Measurements from ENCODE around the gene NOL11. TPM values are rescaled to one million over a fixed set of nuclear protein-coding genes. Genes with fewer than 3 reads are reported as not detected.

NOL11 gene
- total RNA-seq, 1 experiment from 2014 or later: 38.2 TPM

- H3K27me3 ChIP-seq (ENCODE audit: insufficient read depth, low read depth): no peaks in the 10 kb centered on the region
- no peak overlapping the region for H2AFZ ChIP-seq
- no peaks in the 10 kb centered on the region for H3K9me3 ChIP-seq (ENCODE audit: insufficient read depth, low read depth)
- no peaks in the 10 kb centered on the region for H4K20me1 ChIP-seq (ENCODE audit: insufficient read depth)
- H3F3A ChIP-seq (ENCODE audit: insufficient read depth, low read depth): no peaks in the 10 kb centered on the region
- H3K9me2 ChIP-seq (ENCODE audit: insufficient read depth): no peaks in the 10 kb centered on the region
- BruUV-seq (replicated peaks): no TSS peak
- no peaks in the 10 kb centered on the region for H3K36me3 ChIP-seq (ENCODE audit: low read depth)
- DNase-seq: peak; percentile 44 to 85
- no peaks in the 10 kb centered on the region for H3K79me2 ChIP-seq (ENCODE audit: low read depth)
- ChIA-PET POLR2A (ENCODE audit: unreplicated experiment) (no interaction called here), CTCF (no interaction called here)
- H3K27ac ChIP-seq: 0 out of 2 replicates have a peak overlapping the region, but pooled peaks have one; percentile 11
- H3K4me3 ChIP-seq: no peak overlapping the region
- intact Hi-C loops (cut with micrococcal nuclease; ENCODE audit: unreplicated experiment): loop anchor here (5.0 kb wide), 1 partner anchor 35 kb away; no protein-coding TSS in a partner anchor
- 0 out of 2 replicates have a peak overlapping the region, but pooled peaks have one; percentile 0 for H3K4me2 ChIP-seq
- H3K4me1 ChIP-seq (replicated peaks; ENCODE audit: insufficient read depth): peaks cover 17% of the 10 kb centered on the region; the same call in 1 of the 2 replicates
- TF ChIP-seq CTCF (conservative IDR thresholded peaks at IDR 0.05) (no peak), EZH2 (IDR thresholded peaks at IDR 0.05; ENCODE audit: low read depth) (no peak)
Measured at GRCh38 chr17:67672592-67673335, 45.0 kb upstream of the NOL11 start.

- no peaks in the 10 kb centered on the region for H3K79me2 ChIP-seq (ENCODE audit: low read depth)
- H3K27ac ChIP-seq: no peak overlapping the region
- no peak overlapping the region for H3K4me3 ChIP-seq
- H3K4me1 ChIP-seq (replicated peaks; ENCODE audit: insufficient read depth): peaks cover 17% of the 10 kb centered on the region; the same call in 1 of the 2 replicates
- no peak overlapping the region for H3K4me2 ChIP-seq
- no peaks in the 10 kb centered on the region for H3F3A ChIP-seq (ENCODE audit: insufficient read depth, low read depth)
- no peaks in the 10 kb centered on the region for H4K20me1 ChIP-seq (ENCODE audit: insufficient read depth)
- no TSS peak for BruUV-seq (replicated peaks)
- H3K9me3 ChIP-seq (ENCODE audit: insufficient read depth, low read depth): no peaks in the 10 kb centered on the region
- no peaks in the 10 kb centered on the region for H3K36me3 ChIP-seq (ENCODE audit: low read depth)
- POLR2A ChIA-PET (ENCODE audit: unreplicated experiment): no interaction called here
- DNase-seq: no peak
- H3K9me2 ChIP-seq (ENCODE audit: insufficient read depth): no peaks in the 10 kb centered on the region
- CTCF ChIA-PET: no interaction called here
- H3K27me3 ChIP-seq (ENCODE audit: insufficient read depth, low read depth): no peaks in the 10 kb centered on the region
- H2AFZ ChIP-seq: no peak overlapping the region
- intact Hi-C loops (cut with micrococcal nuclease; ENCODE audit: unreplicated experiment): no loop called here
- TF ChIP-seq EZH2 (IDR thresholded peaks at IDR 0.05; ENCODE audit: low read depth): no peak
- TF ChIP-seq CTCF (conservative IDR thresholded peaks at IDR 0.05): no peak
Measured at GRCh38 chr17:67675481-67675880, 42.3 kb upstream of the NOL11 start.

- Histone ChIP-seq H3K36me3 (ENCODE audit: low read depth) (no peaks in the 10 kb centered on the region), H3F3A (ENCODE audit: insufficient read depth, low read depth) (no peaks in the 10 kb centered on the region), H3K27ac (no peak overlapping the region), H3K79me2 (ENCODE audit: low read depth) (no peaks in the 10 kb centered on the region), H4K20me1 (ENCODE audit: insufficient read depth) (no peaks in the 10 kb centered on the region), H3K9me2 (ENCODE audit: insufficient read depth) (no peaks in the 10 kb centered on the region), H3K9me3 (ENCODE audit: insufficient read depth, low read depth) (no peaks in the 10 kb centered on the region), H2AFZ (no peak overlapping the region), H3K4me2 (no peak overlapping the region), H3K4me1 (replicated peaks; ENCODE audit: insufficient read depth) (peaks cover 17% of the 10 kb centered on the region; the same call in 1 of the 2 replicates), H3K4me3 (no peak overlapping the region), H3K27me3 (ENCODE audit: insufficient read depth, low read depth) (no peaks in the 10 kb centered on the region)
- no TSS peak for BruUV-seq (replicated peaks)
- no peak for DNase-seq
- intact Hi-C loops (cut with micrococcal nuclease; ENCODE audit: unreplicated experiment): no loop called here
- ChIA-PET POLR2A (ENCODE audit: unreplicated experiment) (no interaction called here), CTCF (no interaction called here)
- TF ChIP-seq EZH2 (IDR thresholded peaks at IDR 0.05; ENCODE audit: low read depth): no peak
- no peak for TF ChIP-seq CTCF (conservative IDR thresholded peaks at IDR 0.05)
Measured at GRCh38 chr17:67676305-67676704, 41.4 kb upstream of the NOL11 start.

All from PC-9 (cell line).